ENCODE results near the gene NCSTN.
"Not testable (repeated sequence)": the region's sequence is repeated elsewhere in the genome, so short reads cannot be mapped to it uniquely, and the experiment has no call there.

The NCSTN gene

DNA sequence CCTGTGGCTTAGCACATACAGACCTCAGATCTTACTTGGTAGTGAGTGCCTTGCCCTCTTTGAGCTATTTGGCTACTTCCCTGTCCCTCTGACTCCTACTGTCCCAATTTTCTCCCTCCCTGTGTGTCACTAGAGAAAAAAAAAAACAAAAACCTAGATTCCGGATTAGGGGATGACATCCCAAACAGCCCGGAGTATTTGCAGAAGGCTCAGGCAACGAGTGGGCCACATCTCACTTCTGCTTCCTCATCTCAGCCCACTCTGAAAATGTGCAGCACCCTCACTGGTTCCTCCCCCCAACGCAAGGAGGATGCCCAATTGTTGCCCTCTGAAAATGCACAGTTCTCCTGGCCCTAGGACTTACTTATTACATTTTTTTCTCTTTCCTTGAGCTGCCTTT lies 28.6 kb downstream of the NCSTN start:
- no peak for DNase-seq (ENCODE audit: low spot score)

- DNase-seq (ENCODE audit: low spot score), result no peak
Measured at GRCh38 chr1:160373696-160374095, 30.5 kb downstream of the NCSTN start.

DNA sequence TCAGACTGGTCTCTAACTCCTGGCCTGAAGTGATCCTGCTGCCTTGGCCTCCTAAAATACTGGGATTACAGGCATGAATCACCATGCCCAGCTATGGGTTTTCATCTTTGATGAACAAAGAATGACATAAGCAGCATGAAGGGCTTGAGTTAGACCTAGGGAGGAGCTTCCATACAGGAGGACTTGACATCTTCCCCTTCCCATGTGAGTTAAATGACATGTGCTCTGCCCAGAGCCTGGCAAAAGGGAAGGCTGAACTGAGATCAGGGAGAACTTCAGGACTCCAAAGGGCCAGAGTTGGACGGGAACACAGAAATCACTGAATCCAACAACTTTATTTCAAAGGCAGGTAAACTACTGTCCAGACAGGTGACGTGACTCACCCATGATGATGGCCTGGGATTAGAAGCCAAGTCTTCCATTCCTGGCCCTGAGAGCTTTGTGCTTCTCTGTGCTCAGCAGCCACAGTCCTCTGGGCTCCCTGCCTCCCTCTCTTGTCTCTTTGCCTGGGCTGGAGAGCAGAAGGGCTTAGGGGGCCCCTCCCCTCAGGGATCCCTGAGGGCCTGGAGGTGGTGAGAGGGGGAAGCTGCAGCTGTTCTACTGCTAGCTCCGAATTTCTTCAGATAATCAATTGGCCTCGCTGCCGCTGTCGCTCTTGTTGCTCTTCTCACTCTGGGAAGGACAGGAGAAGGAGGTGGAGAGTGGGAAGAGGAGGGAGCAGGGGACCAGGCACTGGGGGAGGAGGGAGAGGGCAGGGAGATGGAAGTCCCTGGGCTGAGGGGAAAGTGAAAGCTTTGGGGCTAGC lies 31.3 kb downstream of the NCSTN start:
- peak; percentile 90 for DNase-seq (ENCODE audit: low spot score)

GRCh38 chr1:160375788-160376524 lies 32.8 kb downstream of the NCSTN start:
- DNase-seq (ENCODE audit: low spot score), result no peak

- peak; percentile 75 for DNase-seq (ENCODE audit: low spot score)
Measured at GRCh38 chr1:160376525-160377131, 33.4 kb downstream of the NCSTN start.

GRCh38 chr1:160377585-160378206 lies 34.5 kb downstream of the NCSTN start:
- no peak for DNase-seq (ENCODE audit: low spot score)

GRCh38 chr1:160384812-160385211 lies 41.6 kb downstream of the NCSTN start:
- not testable (repeated sequence) for DNase-seq (ENCODE audit: low spot score)

- not testable (repeated sequence) for DNase-seq (ENCODE audit: low spot score)
Measured at GRCh38 chr1:160388406-160388805, 45.2 kb downstream of the NCSTN start.

DNA sequence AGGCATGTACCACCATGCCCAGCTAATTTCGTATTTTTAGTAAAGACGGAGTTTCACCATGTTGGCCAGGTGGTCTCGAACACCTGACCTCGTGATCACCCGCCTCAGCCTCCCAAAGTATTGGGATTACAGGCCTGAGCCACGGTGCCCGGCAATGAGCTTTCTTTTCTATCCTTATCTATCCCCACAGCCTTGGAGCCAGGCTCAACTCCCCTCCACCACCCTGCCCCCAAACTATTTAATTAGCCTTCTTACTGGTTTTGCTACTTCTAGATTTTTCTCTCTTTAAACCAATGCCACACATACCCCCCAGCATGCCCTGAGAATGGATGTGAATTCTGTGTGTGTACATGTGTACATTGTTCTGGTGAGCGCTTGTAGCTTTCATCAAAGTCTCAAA lies 51.5 kb downstream of the NCSTN start:
- DNase-seq (ENCODE audit: low spot score), result no peak

DNA sequence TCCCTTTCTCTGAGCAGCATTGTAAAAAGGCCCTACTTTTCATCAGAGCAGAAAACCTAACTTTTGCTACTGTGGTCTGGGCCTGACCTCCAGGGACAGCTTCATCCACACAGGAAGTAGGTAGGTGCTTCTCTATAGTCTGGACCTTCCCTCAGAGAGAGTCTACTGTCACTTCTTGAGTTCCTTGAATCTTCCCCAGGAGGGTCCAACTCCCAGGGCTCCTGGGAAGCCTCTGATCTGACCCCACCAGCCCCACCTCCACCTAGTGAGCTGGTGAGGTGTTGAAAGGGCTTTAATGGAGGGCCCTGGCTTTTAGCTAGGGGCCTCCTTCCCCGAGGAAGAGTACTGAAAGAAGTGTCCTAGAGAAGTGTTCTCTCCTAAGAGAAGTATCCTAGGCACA lies 54.5 kb downstream of the NCSTN start:
- DNase-seq (ENCODE audit: low spot score), result no peak

DNA sequence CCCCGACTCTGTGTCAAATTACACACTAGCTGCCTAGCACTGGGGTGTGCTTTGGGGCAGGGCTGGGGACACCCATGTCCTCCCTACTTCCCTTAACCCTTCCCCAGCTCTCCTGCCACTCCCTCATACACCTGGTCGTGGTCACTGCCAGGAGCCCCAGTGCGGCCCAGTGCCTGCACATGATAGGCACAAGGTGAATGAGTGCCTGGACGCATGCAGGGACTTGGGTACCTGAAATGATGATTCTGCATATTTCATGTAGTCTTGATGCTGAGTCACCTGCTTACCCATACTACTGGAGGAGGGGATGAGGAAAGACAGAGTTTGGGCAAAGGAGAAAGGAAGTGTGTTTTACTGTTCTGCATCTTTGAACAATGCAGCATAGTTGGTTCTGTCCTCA lies 55.6 kb downstream of the NCSTN start:
- DNase-seq (ENCODE audit: low spot score), result no peak

GRCh38 chr1:160399544-160400222 lies 56.5 kb downstream of the NCSTN start:
- peak; percentile 73 for DNase-seq (ENCODE audit: low spot score)

GRCh38 chr1:160400223-160400645 lies 57.1 kb downstream of the NCSTN start, which contains the start of gene VANGL2:
VANGL2 (plus strand) TSS chr1:160400564; CDS start chr1:160415838, 15,274 bp downstream.
- peak; percentile 98 for DNase-seq (ENCODE audit: low spot score)

DNA sequence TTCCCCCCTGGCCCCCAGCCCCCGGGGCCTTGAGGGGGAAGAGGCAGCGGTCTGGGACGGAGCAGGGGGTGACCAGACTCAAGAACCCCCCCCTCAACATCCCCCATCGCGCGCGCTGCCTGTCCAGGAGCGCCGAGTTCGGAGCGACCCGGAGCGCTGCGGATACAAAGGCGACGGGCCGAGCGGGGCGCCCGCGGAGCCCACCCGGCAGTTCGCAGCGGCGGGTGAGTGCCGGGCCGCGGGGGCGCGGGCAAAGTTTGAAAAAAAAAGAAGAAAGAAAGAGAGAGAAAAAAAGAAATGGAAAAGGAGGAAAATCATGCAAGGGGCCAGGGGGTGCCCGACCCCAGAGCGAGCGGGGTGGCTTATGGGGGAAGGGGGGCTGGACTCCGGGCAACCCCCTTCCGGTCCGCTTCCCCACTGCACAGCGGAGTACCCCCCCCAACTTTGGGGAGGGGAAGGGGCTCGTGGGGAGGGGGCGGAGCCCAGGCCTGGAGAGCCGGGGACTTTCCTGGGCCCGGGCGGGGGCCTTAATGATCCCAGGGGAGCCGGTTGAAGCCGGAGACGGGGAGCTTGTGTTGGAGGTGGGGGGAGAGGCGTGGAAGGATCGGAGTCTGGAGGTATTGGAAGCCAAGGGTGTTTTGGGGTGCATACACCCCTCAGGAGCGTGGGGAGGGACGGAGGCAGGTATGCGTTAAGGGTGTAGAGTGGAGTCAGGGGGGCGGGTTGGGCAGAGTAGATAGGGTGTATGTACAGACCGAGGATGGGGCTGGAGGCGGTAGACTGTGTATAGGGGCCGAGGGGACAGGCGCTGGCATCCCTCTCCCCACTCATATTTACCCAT lies 57.7 kb downstream of the NCSTN start:
- peak; percentile 81 for DNase-seq (ENCODE audit: low spot score)

DNA sequence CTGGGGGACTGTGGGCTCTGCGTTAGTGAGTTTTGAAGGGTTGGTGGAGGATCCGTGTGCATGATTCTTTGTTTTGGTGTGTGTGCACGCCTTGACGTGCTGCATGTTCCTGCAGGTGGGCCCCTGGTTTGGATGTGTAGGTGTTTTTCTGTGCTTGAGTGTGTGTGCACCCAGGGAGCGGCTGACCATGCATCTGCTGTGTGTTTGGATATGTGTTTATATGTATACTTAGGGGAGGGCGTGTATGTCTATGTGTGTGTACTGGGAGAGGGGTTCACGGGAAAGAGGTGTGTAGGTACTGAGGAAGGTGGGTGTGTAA lies 58.3 kb downstream of the NCSTN start:
- DNase-seq (ENCODE audit: low spot score), result peak; percentile 55

DNA sequence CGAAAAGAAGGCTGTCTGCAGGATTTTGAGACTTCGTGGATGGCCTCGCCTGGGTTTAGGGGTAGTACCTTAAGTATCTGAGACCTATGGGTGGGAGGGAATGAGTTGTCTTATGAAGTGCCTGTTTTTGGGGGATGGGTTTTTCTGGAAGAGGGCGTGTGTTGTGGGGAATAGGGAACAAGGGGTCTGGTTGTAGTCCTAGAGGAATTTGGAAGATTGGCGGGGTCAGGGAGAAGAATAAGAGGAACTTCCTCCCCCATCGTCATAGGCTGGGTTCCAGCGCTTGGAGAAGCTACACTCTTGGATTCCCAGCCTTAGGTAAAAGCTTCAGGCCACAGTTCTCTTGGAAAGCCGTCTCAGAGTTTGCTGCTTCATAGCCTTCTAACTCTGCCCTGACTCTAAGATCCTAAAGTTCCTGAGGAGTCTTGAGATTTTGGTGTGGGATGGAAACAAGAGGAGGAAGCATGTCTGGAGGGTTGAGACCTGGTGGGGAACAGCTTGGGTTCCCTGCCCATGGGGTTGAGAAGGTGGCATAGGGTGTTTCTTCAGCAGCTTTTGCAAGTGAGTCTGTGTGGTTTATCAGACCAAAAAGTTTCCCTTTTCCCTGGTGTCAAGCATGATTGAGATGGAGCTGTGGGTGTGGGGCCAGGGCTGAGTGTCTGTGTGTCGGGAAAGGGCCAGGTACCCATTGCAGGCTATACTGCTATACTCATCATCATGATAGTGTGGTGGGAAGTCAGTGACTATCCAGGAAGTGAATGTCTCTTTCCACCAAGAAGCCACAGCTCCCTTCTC lies 59.0 kb downstream of the NCSTN start:
- no peak for DNase-seq (ENCODE audit: low spot score)

DNA sequence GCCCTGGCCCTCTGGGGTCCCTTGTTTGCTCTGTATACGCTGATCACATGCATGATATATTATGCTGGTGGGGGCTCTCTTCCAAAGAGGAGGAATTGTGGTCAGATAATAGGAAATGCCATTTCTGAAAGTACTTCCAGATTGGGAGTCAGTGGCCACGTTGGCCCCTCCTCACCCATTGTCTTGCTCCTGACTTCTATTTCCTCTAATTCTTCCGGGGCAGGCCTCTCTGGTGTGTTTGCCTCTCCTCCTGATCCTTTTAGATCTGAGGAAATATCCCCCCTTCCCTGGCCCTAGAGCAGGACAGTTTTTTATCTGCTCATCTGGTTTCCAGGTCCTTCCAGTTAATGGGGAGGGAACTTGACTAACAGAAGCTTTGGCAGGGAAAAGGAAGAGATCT lies 60.1 kb downstream of the NCSTN start:
- DNase-seq (ENCODE audit: low spot score), result no peak

DNA sequence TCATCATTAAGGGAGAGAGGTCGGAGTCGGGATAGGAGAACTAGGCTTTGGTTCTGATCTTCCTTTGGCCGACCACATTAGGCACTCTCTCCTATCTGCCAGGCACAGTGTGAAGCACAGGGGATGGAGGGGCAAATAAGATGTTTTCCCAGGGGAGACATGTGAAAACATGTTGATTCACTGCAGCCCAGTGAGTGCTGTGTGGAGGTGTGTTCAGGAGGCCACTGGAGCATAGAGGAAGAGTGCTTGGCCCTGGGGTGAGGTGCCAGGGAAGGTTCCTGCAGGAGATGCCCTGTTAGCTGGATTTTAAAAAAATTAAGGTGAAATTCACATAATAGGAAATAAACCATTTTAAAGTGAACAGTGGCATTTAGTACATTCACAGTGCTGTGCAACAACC lies 60.9 kb downstream of the NCSTN start:
- DNase-seq (ENCODE audit: low spot score), result no peak

DNA sequence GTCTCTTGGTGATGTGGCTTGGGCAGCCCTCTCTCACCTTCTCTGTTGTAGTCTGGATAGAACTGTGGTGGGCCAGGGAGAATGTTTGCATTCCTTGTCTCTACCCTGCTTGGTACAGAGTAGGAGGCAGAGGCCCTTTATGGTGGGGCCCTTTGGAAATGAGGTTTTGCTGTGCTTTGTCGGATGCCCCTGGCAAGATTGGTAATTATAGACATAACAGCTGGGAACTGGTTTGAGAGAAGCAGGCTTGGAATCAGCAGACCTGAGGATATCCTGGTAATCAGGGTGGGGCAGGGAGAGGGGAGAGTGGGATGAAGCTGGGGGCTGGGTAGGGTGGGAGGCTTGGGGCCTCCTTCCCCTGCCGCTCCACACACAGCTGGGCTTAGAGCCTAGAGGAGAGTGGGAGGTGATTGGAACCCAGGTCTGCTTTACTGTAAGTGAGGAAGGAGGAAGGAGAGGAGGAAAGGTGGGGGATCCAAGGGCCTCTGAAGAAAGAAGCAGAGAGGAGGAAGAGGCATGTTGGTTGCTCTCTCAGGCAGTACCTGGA lies 62.2 kb downstream of the NCSTN start:
- no peak for DNase-seq (ENCODE audit: low spot score)
